ENCODE results near the gene FAM156A. TPM values are rescaled to one million over a fixed set of nuclear protein-coding genes. Genes with fewer than 3 reads are reported as not detected.
"Not testable (repeated sequence)": the region's sequence is repeated elsewhere in the genome, so short reads cannot be mapped to it uniquely, and the experiment has no call there.

The FAM156A gene
- total RNA-seq, 1 donor: 9.2 TPM

GRCh38 chrX:52907137-52907536 is 51.2 kb downstream of the FAM156A start:
- DNase-seq (ENCODE audit: low read depth in 2 of 3, low spot score in 2 of 3): not testable (repeated sequence)

GRCh38 chrX:52906072-52906471 is 52.2 kb downstream of the FAM156A start:
- DNase-seq (ENCODE audit: low read depth in 2 of 3, low spot score in 2 of 3): not testable (repeated sequence)

GRCh38 chrX:52905531-52905930 is 52.8 kb downstream of the FAM156A start:
- not testable (repeated sequence) for DNase-seq (ENCODE audit: low read depth in 2 of 3, low spot score in 2 of 3)

Other genes with a start within 250 kb of the FAM156A start
- gene SSX2B, start 207.3 kb downstream of the FAM156A start, total RNA-seq: not detected
- under 0.01 TPM for gene SPANXN5, start 161.1 kb downstream of the FAM156A start, total RNA-seq
- gene XAGE5, start 147.2 kb downstream of the FAM156A start, total RNA-seq: not detected
- not detected for gene XAGE3, start 90.4 kb downstream of the FAM156A start, total RNA-seq
- gene FAM156B, start 61.2 kb downstream of the FAM156A start, total RNA-seq: 12.7 TPM
- 5.4 TPM for gene GPR173, start 90.3 kb upstream of the FAM156A start, total RNA-seq
- gene TSPYL2, start 123.8 kb upstream of the FAM156A start, total RNA-seq: 26.4 TPM
- gene KANTR, start 135.6 kb upstream of the FAM156A start, total RNA-seq: 40.1 TPM